GM18868 (cell line): ENCODE results near the gene WDSUB1.

Source experiments
- ATAC-seq: cut with Tn5 transposase; IDR thresholded peaks from one replicate; pipeline ENCODE4 v1.9.1; 2021; ENCODE audit warnings: mild to moderate bottlenecking, moderate library complexity; ENCODE audit not compliant: unreplicated experiment

The WDSUB1 gene

DNA sequence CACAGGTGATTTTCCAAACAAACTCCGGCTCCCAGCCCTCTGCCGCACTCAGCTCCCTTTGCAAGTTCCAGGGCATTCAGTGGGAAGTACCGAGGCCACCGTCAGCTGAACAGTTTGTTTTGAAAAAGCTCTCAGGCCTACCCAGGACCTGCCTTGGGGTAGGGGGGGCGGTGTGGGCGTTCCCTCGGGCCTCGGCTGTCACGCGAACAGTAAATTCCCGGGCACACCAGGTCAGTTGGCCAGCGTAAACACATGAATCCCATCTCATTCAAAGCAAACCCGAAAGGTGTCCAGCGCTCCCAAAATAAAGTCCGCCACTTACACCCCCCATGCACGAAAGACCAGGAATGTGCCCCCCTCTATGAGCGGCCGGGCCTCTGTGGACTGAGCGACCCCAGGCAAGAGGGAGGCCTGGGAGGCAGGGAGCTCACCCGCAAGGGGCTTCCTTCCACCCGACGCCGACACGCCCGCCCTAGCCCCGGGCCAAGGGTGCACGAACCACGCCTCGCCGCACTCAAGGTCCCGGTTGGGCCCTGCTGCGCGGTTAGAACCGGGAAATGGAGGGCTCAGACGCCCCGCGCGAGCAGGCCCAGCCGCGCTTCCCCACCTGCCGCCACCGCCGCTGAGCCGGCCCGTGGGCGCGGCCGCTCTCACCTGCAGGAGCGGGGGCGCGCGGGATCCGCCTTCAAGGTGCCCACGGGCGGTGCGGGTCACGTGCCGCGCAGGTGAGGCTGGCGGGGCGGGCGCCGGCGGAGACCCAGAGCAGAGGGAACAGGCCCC, at the start of gene WDSUB1:
Gene WDSUB1, minus strand, starts transcription at position 775 of the 780 bp plus-strand sequence. CDS start 3,634 bp downstream, outside the sequence.
- peak; percentile 27 for ATAC-seq

DNA sequence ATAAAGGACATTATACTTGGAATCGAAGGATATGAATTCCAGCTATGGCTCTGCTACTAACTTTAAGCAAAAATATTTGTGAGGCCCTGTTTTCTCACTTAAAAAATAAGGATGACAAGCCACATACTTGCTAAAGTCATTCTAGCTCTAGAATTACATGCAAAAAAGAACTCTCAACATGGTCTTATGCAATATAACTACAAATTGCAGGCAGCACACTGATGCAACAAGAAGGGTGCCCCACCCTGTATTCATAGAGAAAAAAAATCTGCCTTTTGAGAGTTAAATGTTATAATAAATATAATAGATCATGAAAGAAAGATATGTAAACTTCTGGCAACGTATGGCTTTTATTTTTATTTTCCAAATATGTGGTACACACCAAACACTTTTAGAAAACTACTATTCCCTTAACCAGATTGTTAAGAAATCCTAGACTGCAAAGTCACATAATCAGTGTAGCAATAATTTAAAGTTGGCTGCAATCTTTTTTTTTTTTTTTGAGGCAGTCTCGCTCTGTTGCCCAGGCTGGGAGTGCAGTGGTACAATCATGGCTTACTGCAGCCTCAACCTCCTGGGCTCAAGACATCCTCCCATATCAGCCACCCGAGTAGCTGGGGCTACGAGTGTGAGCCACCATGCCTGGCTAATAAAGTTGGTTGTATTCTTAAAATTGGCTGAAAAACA, 40.2 kb upstream of the WDSUB1 start:
- no peak for ATAC-seq

- ATAC-seq: no peak
Observed at GRCh38 chr2:159322419-159322818, 35.9 kb upstream of the WDSUB1 start.

GRCh38 chr2:159317392-159318088, 31.0 kb upstream of the WDSUB1 start:
- no peak for ATAC-seq

- no peak for ATAC-seq
Observed at GRCh38 chr2:159307942-159308341, 21.4 kb upstream of the WDSUB1 start.

DNA sequence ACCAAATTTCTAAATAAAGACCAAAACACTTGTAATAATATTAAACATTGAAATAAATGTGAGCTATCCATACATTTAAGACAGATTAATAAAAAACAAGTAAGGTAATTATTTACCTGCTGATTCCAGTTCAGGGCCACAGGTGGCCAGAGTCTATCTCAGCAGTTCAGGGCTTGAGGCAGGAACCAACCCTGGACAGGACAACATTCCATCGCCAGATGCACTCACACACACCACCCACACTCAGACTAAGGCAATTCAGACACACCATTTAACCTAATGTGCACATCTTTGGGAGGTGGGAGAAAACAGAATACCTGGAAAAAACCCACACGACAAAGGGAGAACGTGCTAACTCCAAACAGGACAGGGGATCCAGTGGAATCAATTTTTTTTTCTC, 14.1 kb upstream of the WDSUB1 start:
- no peak for ATAC-seq

- no peak for ATAC-seq
Observed at GRCh38 chr2:159298967-159299366, 12.5 kb upstream of the WDSUB1 start.

DNA sequence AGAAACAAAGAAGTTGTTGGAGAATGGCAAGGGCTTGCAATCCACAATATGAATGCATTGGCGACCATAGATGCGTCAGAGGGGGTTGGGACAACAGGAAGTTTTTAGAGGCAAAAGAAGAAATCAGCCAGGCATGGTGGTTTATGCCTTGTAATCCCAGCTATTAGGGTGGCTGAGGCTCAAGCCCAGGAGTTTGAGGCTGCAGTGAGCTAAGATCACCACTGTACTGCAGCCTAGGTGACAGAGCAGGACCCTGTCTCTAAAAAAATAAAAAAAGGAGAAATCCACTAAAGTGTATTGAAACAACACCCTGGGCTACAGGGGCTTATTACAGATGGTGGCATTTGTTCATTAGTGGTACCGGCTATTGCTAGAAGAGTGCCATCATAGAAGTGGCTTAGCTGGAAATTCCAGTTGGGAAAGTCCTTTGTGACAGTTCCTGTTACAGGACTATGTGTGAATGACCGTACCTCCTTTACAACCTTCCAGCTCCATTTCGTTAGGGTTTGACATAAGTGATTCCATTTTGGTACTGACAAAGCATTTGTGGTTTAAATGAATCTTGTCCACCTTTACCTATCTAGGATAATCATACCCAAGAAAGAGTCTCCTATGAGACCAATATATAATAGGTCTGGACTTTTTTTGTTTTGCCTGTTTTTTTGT, 10.7 kb upstream of the WDSUB1 start:
- ATAC-seq: no peak

GRCh38 chr2:159292157-159292556, 5.7 kb upstream of the WDSUB1 start:
- ATAC-seq: no peak

- no peak for ATAC-seq
Observed at GRCh38 chr2:159290289-159290907, 3.9 kb upstream of the WDSUB1 start.

DNA sequence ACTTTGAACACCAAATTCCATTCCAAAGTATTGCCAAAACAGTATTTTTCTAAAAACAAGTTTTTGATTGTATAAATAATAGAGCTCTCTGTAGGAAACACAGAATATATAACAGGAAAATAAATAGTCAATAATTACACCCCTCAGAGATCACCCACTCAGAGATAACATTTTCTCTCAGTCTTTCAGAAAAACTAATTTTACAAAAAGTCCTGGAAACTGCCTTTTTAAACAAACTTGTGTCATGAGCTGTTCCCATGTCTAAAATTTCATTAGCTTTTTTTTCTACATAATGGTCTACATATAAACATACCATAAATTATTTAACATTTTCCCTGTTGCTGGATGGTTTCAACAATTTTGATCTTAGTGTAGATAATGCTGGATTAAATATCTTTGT, 1.2 kb upstream of the WDSUB1 start:
- no peak for ATAC-seq

DNA sequence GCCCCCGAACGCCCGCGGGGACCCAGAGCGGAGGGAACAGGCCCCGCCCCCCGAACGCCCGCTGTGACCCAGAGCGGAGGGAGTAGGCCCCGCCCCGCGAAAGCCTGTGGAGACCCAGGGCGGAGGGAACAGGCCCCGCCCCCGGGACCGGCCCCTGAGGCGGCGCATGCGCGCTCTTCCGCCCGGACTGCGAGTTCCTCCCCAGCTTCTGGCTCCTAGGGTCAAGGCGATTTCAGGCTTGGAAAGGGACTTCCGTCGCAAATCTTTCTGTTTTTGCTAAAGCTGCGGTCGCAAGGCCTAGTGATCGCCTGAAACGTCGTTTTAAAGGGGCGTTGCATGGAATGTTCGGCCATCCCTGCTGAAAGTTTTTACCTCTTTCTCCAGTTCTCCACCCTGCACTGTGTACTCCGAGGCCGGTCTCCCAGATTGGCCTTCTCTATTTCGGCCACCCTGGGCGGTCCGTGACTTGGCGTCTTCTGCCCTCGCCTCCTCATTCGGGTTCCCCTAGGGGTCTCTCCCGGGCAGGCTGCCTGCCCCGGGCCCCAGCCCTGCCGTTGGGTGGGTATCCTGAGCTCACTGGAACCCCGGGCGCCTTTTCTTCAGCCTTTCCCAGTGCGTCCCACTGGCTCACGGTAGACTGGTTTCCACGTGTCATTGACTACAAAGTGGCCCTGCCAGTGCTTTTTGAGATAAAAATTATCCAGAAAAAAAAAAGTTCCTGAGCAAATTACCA, 372 bp upstream of the WDSUB1 start:
- ATAC-seq: peak; percentile 85

DNA sequence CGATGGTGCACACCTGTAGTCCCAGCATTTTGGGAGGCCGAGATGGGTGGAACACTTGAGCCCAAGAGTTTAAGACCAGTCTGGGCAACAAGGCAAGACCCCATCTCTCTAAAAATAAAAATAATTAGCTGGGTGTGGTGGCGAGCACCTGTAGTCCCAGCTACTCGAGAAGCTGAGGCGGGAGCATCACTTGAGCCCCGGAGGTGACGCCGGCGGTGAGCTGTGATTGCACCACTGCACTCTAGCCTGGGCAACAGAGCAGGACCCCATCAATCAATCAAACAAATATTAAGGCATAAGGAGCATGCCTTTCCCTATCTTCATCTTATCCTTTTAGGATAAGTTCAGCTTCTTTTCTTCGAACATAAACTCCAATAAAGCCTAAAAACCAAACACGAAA, 1.1 kb downstream of the WDSUB1 start:
- no peak for ATAC-seq

- ATAC-seq: no peak
Observed at GRCh38 chr2:159283529-159283928, 3.0 kb downstream of the WDSUB1 start.

DNA sequence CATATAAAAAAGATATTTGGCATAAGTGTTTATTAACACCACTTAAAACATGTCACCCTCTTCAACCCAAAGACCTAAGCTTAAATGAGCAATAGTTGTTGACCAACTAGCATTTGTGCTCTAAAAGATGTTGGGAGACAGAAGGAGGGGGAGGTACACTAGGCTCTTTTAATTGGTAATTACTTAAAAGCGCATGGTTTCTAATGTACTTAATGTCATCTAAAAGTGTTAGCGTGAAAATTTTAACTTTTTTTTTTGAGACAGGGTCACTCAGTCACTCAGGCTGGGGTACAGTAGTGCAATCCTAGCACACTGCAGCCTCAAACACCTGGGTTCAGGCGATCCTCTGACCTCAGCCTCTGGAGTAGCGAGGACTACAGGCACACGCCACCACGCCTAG, 5.5 kb downstream of the WDSUB1 start:
- ATAC-seq: no peak

DNA sequence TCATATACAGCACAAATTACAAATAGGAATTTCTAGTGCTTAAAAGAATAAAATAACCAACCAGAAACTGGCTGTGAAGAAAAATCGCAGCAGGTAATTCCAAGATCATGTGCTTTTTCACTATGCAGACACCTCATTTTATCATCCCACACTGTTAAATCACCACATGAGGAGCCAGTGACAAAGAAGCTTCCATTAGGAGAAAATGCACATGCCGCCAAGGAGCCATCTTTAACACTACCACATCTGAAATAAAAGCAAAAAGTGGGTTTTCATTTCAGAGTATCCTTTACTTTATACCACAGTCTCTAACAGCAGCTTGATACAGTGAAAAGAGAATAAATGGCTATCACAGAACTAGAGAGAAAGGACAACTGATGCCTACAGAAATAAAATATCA, 6.8 kb downstream of the WDSUB1 start:
- no peak for ATAC-seq

GRCh38 chr2:159275111-159275510, 11.4 kb downstream of the WDSUB1 start:
- ATAC-seq: no peak

GRCh38 chr2:159272156-159272555, 14.3 kb downstream of the WDSUB1 start:
- no peak for ATAC-seq

DNA sequence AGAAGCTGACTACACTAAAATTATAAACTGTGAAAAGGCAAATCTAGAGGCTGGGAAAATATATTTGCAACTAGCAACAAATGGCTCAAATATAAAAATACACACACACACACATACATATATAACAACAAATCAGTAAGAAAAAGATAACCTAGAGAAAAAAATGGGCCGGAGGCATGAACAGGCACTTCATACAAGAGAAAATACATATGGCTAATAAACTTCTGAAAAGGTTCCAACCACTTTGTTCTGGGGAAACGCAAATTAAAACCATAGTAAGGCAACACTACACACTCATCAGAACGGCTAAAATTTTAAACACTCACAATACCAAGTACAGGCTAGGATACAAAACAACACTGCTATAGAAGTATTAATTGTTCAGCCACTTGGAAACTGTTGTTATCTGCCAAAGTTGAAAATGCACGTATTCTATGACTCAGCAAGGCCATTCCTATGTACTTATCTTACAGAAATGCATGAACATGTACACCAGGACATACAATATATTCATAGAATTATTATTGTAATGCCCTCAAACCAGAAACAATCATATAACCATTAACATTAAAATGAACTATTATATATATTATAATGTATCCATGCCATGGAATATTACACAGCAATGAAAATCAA, 15.6 kb downstream of the WDSUB1 start:
- ATAC-seq: no peak

DNA sequence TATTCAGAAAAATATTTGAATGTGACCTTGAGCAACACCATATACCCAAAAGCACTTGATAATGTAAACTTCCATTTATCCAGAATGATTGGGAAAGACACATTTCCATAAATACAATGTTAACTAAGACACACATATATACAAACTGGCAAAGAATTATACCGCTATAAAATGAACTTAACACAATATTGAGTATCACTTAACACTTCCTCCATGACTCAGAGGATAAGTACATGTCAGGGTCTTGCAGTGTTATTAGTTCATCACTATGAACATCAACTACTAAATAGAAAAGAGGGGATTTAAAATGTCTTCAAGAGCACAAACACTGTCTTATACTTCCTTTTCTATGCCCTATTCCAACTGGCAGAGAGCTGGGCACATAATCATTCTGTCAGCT, 18.6 kb downstream of the WDSUB1 start:
- no peak for ATAC-seq
